Activated CD4-positive, alpha-beta T cell treated with anti-CD3 and anti-CD28 coated beads, Interleukin-2, Interleukin-6, amounts not matched to agents 100 ng/mL and 50 ng/mL, durations not matched to agents 16 hours and 8 hours (primary cell): Measurements from ENCODE around the gene TTC34.

Experiments
- DNase-seq: peaks from one replicate; pipeline ENCODE4 v3.0.0-alpha.2; 2020

The TTC34 gene

GRCh38 chr1:2602866-2603520, 198.5 kb downstream of the TTC34 start:
- DNase-seq = no peak

DNA sequence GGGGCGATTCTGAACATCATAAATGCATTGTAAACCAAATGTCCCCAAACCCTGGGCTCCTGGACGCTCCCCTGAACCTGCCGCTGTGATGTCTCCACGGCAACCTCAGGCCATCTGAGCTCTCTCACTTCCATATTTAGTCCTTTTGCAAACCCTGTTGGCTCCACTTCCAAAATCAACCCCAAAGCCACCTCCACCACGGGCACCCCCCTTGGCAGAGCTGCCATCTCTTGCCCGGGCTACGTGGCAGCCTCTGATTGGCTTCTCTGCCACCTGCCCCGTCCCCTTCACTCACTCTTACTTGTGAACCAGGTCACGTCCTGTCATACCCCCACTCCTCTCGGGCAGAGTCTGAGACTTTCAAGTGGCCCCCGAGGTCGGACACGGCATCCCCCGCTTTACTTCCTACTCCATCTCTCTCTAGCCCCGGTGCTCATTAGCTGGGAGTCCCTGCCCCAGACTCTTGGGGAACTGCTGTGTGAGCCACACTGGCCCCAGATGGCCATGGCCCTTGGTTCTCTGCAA, 199.1 kb downstream of the TTC34 start:
- DNase-seq = no peak

GRCh38 chr1:2601721-2602303, 199.7 kb downstream of the TTC34 start:
- DNase-seq = no peak

- DNase-seq = no peak
Measured at GRCh38 chr1:2598329-2598931, 203.1 kb downstream of the TTC34 start.

DNA sequence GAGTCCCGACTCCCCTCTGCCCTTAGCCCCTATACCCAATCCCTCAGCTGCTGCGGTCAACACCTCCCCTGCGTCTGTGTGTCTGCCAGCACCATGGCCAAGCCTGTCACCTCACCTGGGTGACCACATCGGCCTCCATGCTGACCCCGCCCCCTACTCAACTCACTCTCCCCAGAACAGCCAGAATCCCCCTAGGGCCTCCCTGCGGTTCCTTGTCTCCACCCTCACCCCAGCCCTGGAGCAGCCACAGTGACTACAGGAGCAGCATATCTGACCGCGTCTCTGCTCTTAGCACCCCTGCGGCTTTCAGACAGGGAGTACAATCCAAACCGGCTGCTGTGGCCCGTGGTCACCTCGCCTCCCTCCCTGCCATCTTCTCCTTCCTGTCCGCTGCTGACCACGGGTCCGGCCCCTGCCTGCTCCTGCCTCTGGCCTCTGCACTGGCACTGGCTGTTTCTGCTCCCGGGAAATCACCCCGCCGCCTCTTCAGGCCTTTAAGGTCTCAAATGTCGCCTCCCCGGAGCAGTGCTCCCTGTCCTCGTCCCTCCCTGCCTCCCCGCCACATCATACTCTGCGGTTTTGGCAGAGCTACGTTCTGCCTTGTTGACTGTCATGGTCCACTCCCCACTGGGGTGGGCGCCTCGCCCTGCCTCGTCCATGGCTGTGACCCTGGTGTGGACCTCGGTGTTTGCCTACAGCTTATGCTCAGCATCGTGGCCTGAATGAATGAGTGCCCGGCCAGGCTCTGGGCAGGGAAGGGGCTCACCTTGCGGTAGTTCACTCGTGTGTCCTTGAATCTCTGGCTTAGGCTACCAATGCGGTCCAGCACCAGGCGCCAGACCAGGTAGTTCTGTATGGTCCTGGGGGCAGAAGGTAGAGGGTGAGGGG, 203.8 kb downstream of the TTC34 start:
- no peak for DNase-seq

DNA sequence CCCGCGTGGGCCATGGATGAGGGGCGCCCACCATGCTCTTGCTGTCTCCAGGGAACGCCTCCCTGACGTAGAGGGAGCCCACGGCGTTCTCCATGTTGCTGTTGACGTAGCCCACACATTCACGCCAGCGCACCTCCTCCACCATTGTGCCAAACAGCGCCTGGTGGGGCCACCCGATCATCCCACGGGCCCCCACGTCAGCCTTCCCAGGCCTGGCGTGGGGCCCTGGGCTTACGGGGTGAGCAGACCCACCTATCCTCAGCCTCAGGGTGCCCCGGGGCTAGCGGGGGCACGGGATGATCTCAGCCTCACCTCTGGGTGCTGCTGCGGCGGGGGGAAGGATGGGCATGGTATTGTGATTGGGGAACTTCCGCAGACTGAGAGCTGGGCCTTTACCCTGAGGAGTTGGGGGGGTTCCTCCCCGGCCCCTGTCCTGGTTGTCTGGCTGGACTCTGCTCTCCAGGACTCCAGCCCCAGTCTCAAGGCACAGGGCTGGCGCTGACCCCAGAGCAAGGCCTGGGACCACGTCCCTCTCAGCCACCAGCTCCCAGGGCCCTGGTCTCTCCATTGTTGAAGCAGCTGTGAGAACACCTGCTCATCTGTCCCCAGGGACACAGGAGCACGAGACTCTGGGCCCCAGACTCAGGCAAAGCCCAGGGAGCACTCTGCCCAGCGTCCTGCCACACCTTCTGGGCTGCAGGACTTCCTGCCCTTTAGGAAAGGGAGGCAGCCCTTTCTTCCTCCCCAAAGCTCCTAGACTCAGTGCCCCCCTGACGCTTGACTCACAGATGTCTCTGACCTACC, 204.8 kb downstream of the TTC34 start:
- no peak for DNase-seq

DNA sequence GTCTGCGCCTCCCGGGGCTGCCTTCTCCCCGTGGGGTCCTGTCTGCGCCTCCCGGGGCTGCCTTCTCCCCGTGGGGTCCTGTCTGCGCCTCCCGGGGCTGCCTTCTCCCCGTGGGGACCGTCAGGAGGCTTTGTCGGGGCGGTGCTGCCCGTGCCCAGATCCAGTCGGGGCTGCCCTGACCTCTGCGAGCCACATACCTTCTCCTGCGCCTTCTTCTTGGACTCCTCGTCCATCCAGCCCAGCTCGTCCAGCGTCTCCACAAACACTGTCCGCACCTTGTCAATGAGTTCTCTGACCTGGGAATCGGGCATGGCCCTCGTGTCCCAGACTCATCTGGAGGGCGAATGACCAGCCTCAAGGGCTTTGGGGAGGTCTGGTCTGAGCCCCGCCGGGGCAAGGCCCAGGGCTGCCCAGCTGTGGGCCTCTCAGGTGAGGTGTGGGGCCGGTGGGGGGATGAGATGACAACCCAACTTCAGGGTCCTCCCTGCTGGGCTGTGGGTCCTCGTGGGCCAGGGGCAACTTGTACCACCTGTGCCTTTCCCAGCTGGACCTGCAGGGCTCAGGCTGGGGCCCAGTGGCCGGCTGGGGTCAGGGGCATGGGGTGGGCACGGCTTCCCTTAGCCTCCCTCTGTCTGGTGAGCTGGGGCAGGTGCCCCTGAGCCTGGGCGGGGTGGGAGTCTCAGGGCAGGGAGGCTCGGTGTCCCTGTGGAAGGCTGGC, 205.5 kb downstream of the TTC34 start:
- DNase-seq = no peak

DNA sequence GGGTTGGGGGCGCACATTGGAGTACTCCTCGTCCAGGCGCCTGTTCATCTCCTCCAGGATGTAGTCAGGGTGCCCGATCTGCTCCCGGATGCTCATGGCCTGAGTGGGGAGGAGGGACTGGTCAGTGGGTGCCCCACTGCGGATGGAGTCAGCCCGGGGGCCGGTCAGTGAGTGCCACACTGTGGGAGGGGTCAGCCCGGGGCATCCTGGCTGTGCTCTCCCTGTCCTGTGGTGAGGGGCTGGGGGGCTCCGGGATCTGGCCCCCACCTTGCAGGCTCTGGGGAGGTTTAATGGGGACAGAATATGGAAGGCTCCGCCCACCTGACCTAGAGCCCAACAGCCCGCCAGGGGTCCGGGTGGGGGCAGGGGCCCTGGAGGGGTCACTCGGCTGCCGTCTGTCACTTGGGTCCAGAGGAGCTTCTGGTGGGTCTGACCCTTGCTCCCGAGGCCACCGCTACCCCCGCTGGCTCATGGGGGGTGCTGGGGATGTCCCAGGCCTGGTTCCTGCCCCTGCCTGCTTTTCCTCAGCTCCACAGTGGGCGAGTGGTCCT, 206.2 kb downstream of the TTC34 start:
- DNase-seq = no peak

DNA sequence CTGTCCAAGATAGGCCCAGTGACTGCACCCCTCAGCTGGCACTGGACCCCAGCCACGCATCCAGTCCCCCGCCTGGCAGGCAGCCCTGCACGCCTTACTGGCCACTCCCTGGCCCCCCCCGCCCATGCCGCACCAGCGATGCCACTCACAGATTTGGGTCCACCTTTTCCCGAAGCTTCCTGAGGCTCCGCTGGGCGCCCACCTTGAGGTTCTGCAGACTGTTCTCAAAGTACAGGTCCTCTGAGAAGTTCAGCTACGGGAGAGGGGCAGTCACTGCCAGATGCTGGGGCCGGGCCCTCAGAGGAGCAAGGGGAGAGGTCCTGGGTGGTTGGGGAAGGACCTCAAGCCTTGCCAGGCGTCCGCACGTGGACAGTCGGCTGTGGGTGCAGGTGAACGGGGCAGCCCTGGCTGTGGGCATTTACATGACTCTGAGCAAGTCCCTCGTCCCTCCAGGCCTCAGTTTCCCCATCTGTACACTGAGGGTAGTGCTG, 206.8 kb downstream of the TTC34 start:
- DNase-seq = no peak

DNA sequence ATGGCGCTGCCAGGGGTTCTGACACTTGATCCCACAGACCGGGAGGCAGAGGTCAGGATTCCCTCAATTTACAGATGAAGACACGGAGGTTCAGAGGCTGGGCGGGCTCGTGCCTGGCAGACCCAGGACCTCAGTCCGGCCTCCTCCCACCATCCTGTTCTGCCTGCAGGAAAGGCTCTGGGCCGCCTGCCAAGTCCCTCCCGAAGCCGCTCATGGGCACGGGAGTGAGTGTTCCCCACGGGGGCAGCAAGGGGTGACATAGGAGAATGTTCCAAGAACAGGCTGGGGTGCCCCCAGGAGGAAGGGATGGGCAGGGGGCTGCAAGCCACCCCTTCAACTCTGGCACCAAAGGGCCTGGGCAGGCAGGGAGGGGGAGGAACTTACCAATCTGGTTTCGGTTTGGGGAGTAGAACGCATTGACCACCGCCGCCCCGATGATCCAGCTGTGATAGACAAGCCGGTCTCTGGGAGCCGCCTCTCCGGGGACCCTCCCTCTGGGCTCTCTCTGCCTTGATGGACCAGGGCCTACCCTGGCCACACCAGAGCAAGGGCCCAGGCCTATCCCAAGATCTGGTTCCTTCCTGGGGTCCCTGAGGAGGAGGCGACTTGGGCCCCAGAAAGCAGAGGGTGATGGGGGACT, 207.4 kb downstream of the TTC34 start:
- no peak for DNase-seq

- no peak for DNase-seq
Measured at GRCh38 chr1:2593251-2593878, 208.1 kb downstream of the TTC34 start.

DNA sequence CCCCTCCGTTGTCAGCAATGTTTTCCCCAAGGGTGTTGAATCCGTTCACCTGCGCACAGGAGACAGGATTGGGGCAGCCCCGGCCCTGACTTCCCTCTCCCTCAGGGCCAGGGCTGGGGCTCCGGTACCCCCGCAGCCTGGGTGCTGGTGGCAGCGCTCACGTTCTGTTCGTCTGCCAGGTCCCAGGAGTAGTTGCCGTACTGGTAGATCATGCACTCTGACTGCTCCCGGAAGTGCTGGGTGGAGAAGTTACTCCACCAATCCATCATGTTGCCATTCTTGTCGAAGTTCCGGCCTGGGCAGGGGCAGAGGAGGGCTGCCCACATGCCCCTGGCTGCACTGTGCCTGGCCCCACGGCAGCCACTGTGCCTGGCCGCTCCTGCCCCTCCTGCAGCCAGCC, 208.8 kb downstream of the TTC34 start:
- DNase-seq = no peak

- DNase-seq = no peak
Measured at GRCh38 chr1:2591581-2592261, 209.8 kb downstream of the TTC34 start.

DNA sequence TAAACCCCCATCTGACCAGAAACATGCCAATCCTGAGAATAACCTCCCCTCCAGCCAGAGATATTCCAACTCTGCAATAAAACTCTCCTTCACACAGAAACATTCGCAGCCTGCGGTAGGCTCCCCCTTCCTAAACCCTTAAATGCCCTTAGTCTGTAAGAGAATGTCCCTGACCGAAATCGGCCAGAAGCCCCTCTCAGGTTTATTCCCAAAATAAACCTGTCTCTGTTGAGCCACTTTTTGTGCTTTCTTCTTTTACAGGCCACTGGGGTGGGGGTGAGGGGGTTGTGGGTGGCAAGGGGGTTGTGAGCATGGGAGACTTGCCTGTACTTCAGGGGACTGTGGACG, 210.3 kb downstream of the TTC34 start:
- no peak for DNase-seq

GRCh38 chr1:2590233-2591141, 211.0 kb downstream of the TTC34 start:
- no peak for DNase-seq

- no peak for DNase-seq
Measured at GRCh38 chr1:2589431-2590232, 211.9 kb downstream of the TTC34 start.

GRCh38 chr1:2588661-2589430, 212.6 kb downstream of the TTC34 start:
- DNase-seq = no peak
